ENCODE measurements around the gene ATL2.

ATL2 gene

DNA sequence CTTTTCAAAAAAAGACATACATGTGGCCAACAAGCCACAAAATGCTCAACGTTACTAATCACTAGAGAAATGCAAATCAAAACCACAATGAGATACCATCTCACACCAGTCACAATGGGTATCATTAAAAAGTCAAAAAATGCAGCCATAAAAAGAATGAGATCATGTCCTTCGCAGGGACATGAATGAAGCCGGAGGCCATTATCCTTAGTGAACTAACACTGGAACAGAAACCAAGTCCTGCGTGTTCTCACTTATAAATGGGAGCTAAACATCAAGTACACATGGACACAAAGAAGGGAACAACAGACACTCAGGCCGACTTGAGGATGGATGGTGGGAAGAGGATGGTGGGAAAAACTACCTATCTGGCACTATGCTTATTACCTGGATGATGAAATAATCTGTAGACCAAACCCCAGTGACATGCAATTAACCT, 17.8 kb upstream of the ATL2 start (continued):
- TF ChIP-seq PRDM2 (tag by site-specific recombination; IDR thresholded peaks at IDR 0.05; ENCODE audit: borderline replicate concordance) (no peak), ZBTB10 (tag by site-specific recombination; IDR thresholded peaks at IDR 0.05) (no peak), ZNF18 (tag by site-specific recombination; IDR thresholded peaks at IDR 0.05) (peak; percentile 94), ZNF777 (tag by site-specific recombination; IDR thresholded peaks at IDR 0.05; ENCODE audit: borderline replicate concordance) (no peak), ZNF169 (tag by site-specific recombination; IDR thresholded peaks at IDR 0.05) (no peak), ZNF701 (tag by site-specific recombination; IDR thresholded peaks at IDR 0.05) (no peak), ZNF544 (tag by site-specific recombination; IDR thresholded peaks at IDR 0.05) (no peak), PRDM10 (tag by site-specific recombination; IDR thresholded peaks at IDR 0.05) (peak; percentile 83), ZNF362 (tag by site-specific recombination; IDR thresholded peaks at IDR 0.05) (peak; percentile 98), ZNF558 (tag by site-specific recombination; IDR thresholded peaks at IDR 0.05) (peak; percentile 70), SP7 (tag by site-specific recombination; IDR thresholded peaks at IDR 0.05) (peak; percentile 98), ZNF560 (tag by site-specific recombination; IDR thresholded peaks at IDR 0.05; ENCODE audit: borderline replicate concordance) (no peak), ZNF175 (tag by site-specific recombination; IDR thresholded peaks at IDR 0.05) (no peak), ZNF391 (tag by site-specific recombination; IDR thresholded peaks at IDR 0.05; ENCODE audit: borderline replicate concordance, low read depth) (peak; percentile 96)
- TF ChIP-seq, protein P1, sequence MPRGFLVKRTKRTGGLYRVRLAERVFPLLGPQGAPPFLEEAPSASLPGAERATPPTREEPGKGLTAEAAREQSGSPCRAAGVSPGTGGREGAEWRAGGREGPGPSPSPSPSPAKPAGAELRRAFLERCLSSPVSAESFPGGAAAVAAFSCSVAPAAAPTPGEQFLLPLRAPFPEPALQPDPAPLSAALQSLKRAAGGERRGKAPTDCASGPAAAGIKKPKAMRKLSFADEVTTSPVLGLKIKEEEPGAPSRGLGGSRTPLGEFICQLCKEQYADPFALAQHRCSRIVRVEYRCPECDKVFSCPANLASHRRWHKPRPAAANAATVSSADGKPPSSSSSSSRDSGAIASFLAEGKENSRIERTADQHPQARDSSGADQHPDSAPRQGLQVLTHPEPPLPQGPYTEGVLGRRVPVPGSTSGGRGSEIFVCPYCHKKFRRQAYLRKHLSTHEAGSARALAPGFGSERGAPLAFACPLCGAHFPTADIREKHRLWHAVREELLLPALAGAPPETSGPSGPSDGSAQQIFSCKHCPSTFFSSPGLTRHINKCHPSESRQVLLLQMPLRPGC (tag by site-specific recombination; IDR thresholded peaks at IDR 0.05) = peak; percentile 99
- TF ChIP-seq, protein P2, sequence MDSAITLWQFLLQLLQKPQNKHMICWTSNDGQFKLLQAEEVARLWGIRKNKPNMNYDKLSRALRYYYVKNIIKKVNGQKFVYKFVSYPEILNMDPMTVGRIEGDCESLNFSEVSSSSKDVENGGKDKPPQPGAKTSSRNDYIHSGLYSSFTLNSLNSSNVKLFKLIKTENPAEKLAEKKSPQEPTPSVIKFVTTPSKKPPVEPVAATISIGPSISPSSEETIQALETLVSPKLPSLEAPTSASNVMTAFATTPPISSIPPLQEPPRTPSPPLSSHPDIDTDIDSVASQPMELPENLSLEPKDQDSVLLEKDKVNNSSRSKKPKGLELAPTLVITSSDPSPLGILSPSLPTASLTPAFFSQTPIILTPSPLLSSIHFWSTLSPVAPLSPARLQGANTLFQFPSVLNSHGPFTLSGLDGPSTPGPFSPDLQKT (IDR thresholded peaks at IDR 0.05; ENCODE audit: borderline replicate concordance, low read depth, low read length) = no peak
- TF ChIP-seq, protein P3, sequence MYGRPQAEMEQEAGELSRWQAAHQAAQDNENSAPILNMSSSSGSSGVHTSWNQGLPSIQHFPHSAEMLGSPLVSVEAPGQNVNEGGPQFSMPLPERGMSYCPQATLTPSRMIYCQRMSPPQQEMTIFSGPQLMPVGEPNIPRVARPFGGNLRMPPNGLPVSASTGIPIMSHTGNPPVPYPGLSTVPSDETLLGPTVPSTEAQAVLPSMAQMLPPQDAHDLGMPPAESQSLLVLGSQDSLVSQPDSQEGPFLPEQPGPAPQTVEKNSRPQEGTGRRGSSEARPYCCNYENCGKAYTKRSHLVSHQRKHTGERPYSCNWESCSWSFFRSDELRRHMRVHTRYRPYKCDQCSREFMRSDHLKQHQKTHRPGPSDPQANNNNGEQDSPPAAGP (tag by site-specific recombination; IDR thresholded peaks at IDR 0.05) = no peak
- TF ChIP-seq, protein P4, sequence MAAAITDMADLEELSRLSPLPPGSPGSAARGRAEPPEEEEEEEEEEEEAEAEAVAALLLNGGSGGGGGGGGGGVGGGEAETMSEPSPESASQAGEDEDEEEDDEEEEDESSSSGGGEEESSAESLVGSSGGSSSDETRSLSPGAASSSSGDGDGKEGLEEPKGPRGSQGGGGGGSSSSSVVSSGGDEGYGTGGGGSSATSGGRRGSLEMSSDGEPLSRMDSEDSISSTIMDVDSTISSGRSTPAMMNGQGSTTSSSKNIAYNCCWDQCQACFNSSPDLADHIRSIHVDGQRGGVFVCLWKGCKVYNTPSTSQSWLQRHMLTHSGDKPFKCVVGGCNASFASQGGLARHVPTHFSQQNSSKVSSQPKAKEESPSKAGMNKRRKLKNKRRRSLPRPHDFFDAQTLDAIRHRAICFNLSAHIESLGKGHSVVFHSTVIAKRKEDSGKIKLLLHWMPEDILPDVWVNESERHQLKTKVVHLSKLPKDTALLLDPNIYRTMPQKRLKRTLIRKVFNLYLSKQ (tag by site-specific recombination; IDR thresholded peaks at IDR 0.05; ENCODE audit: borderline replicate concordance) = no peak

Data from HEK293 (cell line).